GM21576 (cell line): ENCODE data around the gene NRP2.

Source experiments
- ATAC-seq: cut with Tn5 transposase; IDR thresholded peaks from one replicate; pipeline ENCODE4 v1.9.1; 2021; ENCODE audit warnings: mild to moderate bottlenecking, moderate library complexity; ENCODE audit not compliant: unreplicated experiment

The NRP2 gene

GRCh38 chr2:205659922-205660321 is 22.4 kb upstream of the NRP2 start:
- ATAC-seq: no peak

- ATAC-seq: peak; percentile 87
Measured at GRCh38 chr2:205660521-205661124, 21.7 kb upstream of the NRP2 start.

DNA sequence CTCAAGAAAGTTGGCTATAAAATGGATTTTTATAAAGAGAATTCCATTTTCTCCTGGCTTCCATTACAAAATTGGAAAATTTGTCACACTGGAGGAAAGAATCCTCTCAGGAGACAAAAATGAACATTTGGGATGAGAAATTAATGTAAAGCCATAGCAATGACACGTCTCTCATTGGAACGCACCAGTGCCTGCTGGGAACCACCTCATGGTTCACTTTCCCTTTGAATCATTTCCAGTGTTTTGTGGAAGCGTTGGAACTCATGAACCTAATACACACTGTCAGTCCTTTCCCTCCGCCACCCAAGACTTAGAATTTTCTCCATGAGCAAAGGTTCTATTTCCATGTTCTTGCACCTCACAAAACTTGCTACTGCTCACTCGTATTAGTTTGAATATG is 21.0 kb upstream of the NRP2 start:
- no peak for ATAC-seq

GRCh38 chr2:205662206-205662965 is 19.9 kb upstream of the NRP2 start:
- ATAC-seq: no peak

DNA sequence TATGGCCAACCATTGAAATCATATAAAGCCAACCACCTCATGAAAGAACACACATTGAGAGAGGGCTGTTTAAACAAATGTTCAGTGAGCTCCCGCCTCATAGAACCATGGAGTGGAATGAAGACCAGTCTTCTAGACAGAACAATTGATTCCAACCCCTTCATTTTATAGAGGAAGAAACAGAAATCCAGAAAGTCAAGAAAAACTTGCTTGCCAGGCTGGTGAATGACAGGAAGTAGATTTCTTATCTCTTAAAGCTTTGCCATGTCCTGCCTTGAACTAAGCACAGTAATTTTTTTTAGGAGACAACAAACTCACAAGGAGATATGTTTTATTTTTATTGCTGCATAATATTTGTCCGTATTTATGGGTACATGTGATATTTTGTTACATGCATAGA is 16.5 kb upstream of the NRP2 start:
- no peak for ATAC-seq

DNA sequence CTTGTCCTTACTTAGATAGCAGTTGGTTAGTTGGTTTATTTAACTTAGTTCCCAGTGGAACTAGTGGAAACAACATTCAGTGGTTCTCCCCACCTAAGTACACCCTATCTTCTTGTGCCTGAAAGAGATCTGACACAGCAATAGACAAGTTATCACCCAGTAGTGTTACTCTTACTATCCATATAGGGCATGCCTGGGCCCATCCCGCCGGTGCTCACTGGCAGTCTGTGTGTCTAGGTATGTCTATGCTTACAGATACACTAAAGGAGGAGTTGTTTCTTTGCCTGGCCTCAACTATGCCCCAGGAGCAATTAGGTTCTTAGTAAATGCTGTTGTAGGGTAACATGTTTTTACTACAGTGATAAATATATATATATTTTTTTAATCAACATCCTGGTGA is 12.0 kb upstream of the NRP2 start:
- no peak for ATAC-seq

DNA sequence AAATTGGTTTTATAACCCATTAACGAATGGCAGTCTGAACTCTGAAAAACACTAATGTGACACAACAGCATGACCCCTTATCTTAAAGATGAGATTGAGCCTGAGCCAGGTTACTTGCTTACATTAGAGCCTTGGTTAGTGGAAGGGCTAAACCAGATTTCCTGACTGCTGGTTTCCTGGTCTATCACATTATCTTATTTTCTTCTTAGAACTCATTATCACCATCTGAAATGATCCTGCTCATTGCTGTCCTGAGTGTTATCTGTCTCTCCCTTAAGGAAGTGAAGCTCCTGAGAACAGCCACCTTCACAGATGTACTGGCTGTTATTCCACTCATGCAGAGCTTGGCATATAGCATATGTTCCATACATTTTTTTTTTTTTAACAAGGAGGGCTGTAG is 9.0 kb upstream of the NRP2 start:
- no peak for ATAC-seq

DNA sequence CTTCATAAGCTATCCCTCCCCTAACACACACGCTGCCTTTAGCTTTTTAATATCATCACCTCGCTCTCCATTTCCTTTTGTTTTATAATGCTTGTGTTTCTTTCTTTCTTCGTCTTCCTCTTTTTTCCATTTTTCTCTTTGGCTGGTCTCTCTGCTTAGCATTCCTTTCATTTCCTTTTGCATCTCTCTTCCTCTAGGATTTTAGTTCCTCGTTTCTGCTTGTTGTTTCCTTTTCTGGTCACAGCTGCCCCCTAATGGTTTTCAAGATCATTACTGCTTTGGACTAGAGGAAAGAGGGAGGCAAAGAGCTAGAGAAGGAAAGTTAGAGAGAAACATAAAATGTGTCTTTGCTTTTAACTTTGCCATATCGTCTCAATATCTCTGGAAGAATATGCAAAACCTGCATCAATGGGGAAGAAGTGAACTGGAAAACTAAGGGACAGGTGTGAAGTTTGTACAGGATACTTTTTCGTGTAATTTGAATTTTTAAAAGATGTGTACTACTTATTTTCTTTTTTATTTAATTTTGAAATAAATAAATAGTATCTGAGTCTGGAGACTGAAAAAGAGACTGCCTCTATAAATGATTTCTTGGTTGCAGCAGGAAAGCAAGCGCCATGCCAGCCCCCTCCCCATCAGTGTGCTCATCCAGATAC is 6.3 kb upstream of the NRP2 start:
- no peak for ATAC-seq

DNA sequence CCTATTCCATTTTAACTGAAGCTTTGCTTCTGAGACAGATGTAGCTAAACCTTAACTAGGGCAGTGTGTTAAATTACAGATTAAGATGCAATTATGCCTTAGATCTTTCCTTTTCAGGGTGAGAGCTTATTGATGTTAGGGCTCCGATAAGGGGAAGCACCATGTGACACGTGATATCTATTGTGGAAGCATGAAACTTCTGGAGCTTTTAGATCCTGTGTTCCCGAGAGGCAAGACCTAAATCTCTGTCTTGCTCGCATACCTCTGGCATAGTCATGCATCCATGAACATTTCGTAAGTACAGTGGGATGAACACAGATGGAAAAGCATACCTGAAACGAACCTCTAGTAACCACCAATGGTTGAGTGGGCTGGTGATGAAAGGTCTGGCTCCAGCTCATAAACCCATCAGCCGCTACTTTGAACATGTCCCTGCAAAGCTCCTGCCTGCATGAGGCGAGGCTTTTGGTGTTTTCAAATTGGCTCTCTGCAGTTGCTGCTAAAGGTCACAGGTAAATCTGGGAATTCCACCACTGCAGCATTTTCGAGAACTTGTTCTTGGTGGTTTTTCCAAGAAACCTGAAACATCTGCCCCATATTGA is 3.7 kb upstream of the NRP2 start:
- ATAC-seq: no peak

DNA sequence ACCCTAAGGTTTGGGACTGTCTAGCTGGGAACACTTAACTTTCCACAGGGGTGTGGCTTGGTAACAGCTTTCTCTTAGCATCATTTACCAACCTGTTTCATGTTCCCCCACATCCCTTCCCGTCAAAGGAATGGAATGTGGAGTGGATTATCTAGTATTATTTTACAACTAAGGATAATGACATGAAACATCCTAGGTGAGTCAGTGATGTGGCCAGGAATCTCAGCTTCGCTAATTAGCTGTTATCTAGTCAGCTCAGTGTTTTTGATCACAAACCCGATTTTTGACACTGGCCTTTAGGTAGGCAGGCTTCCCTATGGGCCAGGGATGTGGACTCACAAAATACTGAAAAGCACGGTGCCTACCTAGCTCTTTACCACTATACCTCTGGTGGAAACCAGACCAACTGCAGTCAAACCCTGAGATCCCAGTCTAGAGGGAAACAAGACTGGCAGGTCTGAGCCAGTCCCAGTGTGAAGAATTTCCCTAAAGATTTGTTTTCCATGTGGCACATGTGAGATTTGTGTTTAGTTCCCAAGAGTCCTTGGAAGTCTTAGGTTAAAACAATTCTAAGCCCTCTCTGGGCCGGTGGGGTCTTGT is 2.8 kb upstream of the NRP2 start:
- ATAC-seq: no peak

DNA sequence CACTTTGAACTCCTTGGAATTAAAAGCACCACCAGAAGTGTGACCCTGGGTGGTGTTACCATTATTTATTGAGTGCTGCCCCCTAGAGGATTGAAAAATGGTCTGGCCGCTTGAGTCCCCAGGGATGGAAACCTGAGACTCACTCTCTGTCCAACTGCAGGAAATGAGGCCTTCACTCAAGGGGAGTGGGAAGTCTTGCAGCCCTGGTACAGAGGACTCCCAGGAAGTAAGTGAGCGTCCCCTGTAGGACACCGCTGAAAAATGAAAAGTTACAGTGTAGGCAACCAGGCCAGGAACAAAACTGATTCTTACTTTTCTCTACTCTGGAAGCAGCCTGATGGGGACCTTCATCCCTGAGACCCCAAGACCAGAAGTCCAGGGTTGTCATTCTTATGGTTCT is 2.2 kb upstream of the NRP2 start:
- peak; percentile 63 for ATAC-seq

DNA sequence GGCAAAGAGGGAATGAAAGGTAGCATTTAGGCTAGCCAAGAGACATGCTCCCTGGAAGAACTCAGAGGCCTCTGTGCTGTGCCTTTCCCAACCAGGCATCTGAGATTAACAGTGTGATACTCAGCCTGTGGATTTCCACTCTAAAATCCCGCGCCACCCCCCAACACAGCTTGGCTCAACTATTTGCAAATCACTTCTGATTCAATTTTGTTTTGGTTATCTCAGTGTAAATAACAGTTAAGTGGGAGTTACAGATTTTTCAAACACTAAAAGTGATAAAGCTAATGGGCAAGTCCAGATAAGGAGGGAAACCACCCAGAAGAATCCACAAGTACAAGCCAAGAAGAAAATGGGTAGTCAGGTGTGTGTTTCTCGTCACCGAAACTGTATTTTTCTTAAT is 1.4 kb upstream of the NRP2 start:
- no peak for ATAC-seq

DNA sequence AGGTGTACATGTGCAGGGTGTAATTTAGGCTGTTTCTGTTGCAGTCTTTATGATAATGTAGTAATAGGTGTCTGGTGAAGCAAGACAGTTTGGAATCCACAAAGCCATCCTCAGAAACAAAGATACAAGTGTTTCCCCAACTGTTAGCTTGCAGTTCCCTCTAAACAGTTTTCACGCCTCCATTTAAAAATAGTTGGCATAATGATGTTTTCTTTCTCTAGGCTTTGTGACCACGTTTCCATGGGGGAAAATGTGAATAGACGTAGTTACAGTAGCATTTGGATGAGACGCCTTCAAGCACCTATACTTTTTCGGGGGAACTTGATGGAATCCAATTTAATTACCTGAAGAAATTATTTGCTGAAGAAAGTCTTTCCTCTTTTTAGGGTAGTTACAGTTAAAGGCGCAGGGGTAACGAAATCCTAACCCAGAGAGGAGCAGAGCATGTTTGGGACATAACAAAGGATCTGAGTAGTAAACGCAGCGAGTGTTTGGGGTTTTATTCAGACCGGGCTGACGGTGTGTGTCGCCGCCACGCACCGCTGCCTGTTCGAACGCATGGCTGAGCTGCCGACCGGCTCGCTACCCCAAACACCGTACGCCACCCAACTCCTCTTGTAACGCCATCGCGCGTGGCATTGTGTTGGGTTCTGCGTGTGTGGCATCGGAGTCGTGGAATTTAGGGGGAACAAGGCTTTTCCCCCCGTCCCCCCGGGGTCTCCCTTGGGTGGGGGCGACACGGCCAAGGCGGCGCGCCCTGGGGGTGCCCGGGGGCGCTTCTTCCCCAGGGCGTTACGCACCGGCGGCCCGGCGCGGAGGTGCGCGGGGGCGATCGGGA is 681 bp upstream of the NRP2 start:
- peak; percentile 36 for ATAC-seq

DNA sequence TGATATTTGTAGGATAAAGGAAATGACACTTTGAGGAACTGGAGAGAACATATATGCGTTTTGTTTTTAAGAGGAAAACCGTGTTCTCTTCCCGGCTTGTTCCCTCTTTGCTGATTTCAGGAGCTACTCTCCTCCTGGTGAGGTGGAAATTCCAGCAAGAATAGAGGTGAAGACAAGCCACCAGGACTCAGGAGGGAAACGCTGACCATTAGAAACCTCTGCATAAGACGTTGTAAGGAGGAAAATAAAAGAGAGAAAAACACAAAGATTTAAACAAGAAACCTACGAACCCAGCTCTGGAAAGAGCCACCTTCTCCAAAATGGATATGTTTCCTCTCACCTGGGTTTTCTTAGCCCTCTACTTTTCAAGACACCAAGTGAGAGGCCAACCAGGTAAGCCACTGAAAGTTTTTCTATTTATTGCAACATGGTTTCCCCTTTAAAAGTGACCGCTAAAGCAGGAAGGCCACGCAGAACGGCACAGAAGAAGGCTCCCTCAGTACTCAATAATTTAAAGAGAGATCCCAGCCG is 735 bp downstream of the NRP2 start:
- ATAC-seq: no peak

GRCh38 chr2:205683502-205684367 is 1.4 kb downstream of the NRP2 start:
- ATAC-seq: no peak

DNA sequence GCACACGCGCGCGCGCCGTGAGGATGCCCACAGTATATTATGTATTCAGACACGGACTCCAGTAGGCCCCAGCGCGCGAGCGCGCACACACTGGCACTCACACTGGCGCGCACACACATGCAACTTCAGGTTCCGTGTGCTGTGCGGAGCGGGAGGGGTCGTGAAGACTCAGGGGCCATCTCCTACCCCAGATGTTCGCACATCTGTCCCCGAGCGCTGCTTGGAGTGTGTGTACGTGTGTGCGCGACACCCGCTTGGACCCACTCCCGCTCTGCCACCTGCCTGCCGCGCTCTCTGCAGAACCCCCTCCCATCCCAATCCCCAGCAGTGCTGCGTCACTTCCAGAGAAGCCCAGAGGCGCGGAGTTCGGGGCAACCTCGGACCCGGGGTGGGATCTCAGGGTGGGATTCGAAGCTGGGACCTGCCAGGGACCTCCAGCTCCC is 2.6 kb downstream of the NRP2 start:
- no peak for ATAC-seq

DNA sequence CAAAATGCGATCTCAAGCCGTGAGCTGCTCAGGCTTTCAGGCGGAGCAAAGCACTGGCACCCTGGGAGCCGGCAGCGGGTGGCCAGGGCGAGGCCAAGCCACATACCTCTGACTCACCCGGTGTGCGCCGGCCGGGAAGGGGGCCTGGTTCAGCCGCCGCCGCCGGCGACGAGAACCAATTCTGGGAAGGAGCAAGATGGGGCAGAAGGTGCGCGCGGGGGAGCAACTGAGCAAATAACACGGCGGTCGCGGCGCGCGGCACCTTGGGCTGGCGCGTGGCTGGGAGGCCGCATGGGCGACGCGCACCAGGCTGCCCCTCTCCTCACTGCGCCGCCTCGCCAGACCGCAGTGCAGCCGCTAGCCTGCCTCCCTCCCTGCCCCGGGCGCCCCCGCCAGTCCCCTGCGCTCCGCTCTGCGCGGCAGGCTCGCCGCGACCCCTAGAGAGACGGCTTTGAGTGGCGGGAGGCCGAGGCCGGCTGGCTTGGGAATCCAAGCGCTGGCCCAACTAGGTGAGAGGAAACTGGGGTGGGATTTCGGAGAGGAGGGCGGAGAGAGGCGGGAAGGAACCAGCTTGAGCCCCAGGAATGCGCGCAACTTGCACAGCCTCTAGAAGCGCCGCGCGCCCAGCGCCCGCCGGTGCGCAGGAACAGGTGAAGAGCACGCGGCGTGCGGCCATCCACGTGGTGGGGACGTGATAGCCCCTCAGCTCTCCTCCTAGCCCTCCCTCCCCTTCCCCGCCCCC is 3.2 kb downstream of the NRP2 start:
- ATAC-seq: no peak

GRCh38 chr2:205686056-205686782 is 3.9 kb downstream of the NRP2 start:
- no peak for ATAC-seq
